Measurements from ENCODE around the gene NAV3. TPM values are rescaled to one million over a fixed set of nuclear protein-coding genes. Genes with fewer than 3 reads are reported as not detected.

Gene NAV3
- total and polyA plus RNA-seq, 4 donors = 1.6 to 12.5 (median 5.6) TPM

GRCh38 chr12:77925536-77926108, 94.9 kb downstream of the NAV3 start:
- H3K36me3 ChIP-seq (ENCODE audit: control insufficient read depth in 4 of 4, insufficient read depth in 4 of 4, low read length in 4 of 4) = no peaks in the 10 kb centered on the region
- WGBS, 2 donors = 1 to 2% methylated on average over 6 of the region's 6 CpGs
- TF ChIP-seq CTCF (IDR thresholded peaks at IDR 0.05; ENCODE audit: control extremely low read depth, extremely low read depth) = peak; percentile 34

GRCh38 chr12:77928078-77928477, 97.4 kb downstream of the NAV3 start:
- Histone ChIP-seq H3K9me3 (ENCODE audit: control insufficient read depth in 4 of 4, insufficient read depth in 3 of 4, low read length in 3 of 4) (no peaks in the 10 kb centered on the region), H3K27ac (ENCODE audit: low read depth in 1 of 2, low read length in 1 of 2) (no peak overlapping the region), H3K36me3 (ENCODE audit: control insufficient read depth in 4 of 4, insufficient read depth in 4 of 4, low read length in 4 of 4) (no peaks in the 10 kb centered on the region), H3K27me3 (ENCODE audit: control insufficient read depth in 3 of 3, insufficient read depth in 3 of 3, low read length in 2 of 3) (no peaks in the 10 kb centered on the region), H3K4me1 (ENCODE audit: control insufficient read depth in 5 of 5, insufficient read depth in 5 of 5, low read length in 5 of 5) (peaks cover 0 to 3% (median 0%) of the 10 kb centered on the region in 5 donors), H3K4me3 (no peak overlapping the region), H3K9ac (ENCODE audit: insufficient read depth in 1 of 2, low read length in 2 of 2) (no peak overlapping the region)
- no peak for TF ChIP-seq CTCF (IDR thresholded peaks at IDR 0.05; ENCODE audit: control extremely low read depth, extremely low read depth)
- WGBS, 2 donors = 88 to 91% methylated on average over 8 of the region's 8 CpGs
- no peak for DNase-seq
- ATAC-seq (ENCODE audit: insufficient read depth, low FRiP score) = no peak

More at GRCh38 chr12:77925536-77926108, 94.9 kb downstream of the NAV3 start:
- Histone ChIP-seq H3K9ac (ENCODE audit: insufficient read depth in 1 of 2, low read length in 2 of 2) (no peak overlapping the region), H3K27me3 (ENCODE audit: control insufficient read depth in 3 of 3, insufficient read depth in 3 of 3, low read length in 2 of 3) (no peaks in the 10 kb centered on the region), H3K4me3 (no peak overlapping the region), H3K9me3 (ENCODE audit: control insufficient read depth in 4 of 4, insufficient read depth in 3 of 4, low read length in 3 of 4) (no peaks in the 10 kb centered on the region), H3K27ac (ENCODE audit: low read depth in 1 of 2, low read length in 1 of 2) (no peak overlapping the region), H3K4me1 (ENCODE audit: control insufficient read depth in 5 of 5, insufficient read depth in 5 of 5, low read length in 5 of 5) (no peaks in the 10 kb centered on the region)
- ATAC-seq (ENCODE audit: insufficient read depth, low FRiP score) = peak; percentile 85
- peak; percentile 81 to 94 (median 88) for DNase-seq

- no peak overlapping the region for H3K9ac ChIP-seq (ENCODE audit: insufficient read depth in 1 of 2, low read length in 2 of 2)
- TF ChIP-seq CTCF (IDR thresholded peaks at IDR 0.05; ENCODE audit: control extremely low read depth, extremely low read depth) = no peak
These were observed 101.5 kb downstream of the NAV3 start for GRCh38 chr12:77932216-77932615.

GRCh38 chr12:77938301-77938700, 107.6 kb downstream of the NAV3 start:
- Histone ChIP-seq H3K36me3 (ENCODE audit: control insufficient read depth in 4 of 4, insufficient read depth in 4 of 4, low read length in 4 of 4) (no peaks in the 10 kb centered on the region), H3K4me3 (no peak overlapping the region), H3K27ac (ENCODE audit: low read depth in 1 of 2, low read length in 1 of 2) (no peak overlapping the region), H3K4me1 (ENCODE audit: control insufficient read depth in 5 of 5, insufficient read depth in 5 of 5, low read length in 5 of 5) (peaks cover 0 to 13% (median 7%) of the 10 kb centered on the region in 5 donors), H3K9ac (ENCODE audit: insufficient read depth in 1 of 2, low read length in 2 of 2) (no peak overlapping the region), H3K9me3 (ENCODE audit: control insufficient read depth in 4 of 4, insufficient read depth in 3 of 4, low read length in 3 of 4) (no peaks in the 10 kb centered on the region), H3K27me3 (ENCODE audit: control insufficient read depth in 3 of 3, insufficient read depth in 3 of 3, low read length in 2 of 3) (no peaks in the 10 kb centered on the region)
- ATAC-seq (ENCODE audit: insufficient read depth, low FRiP score) (no peak), DNase-seq (no peak)
- TF ChIP-seq CTCF (IDR thresholded peaks at IDR 0.05; ENCODE audit: control extremely low read depth, extremely low read depth) = no peak

More at GRCh38 chr12:77932216-77932615, 101.5 kb downstream of the NAV3 start:
- WGBS, 2 donors = 90 to 93% methylated on average over 2 of the region's 2 CpGs
- DNase-seq = no peak
- H3K27me3 ChIP-seq (ENCODE audit: control insufficient read depth in 3 of 3, insufficient read depth in 3 of 3, low read length in 2 of 3) = no peaks in the 10 kb centered on the region
- no peaks in the 10 kb centered on the region for H3K9me3 ChIP-seq (ENCODE audit: control insufficient read depth in 4 of 4, insufficient read depth in 3 of 4, low read length in 3 of 4)
- H3K4me3 ChIP-seq = no peak overlapping the region
- H3K36me3 ChIP-seq (ENCODE audit: control insufficient read depth in 4 of 4, insufficient read depth in 4 of 4, low read length in 4 of 4) = no peaks in the 10 kb centered on the region
- H3K4me1 ChIP-seq (ENCODE audit: control insufficient read depth in 5 of 5, insufficient read depth in 5 of 5, low read length in 5 of 5) = peaks cover 0 to 5% (median 0%) of the 10 kb centered on the region in 5 donors
- ATAC-seq (ENCODE audit: insufficient read depth, low FRiP score) = no peak
- H3K27ac ChIP-seq (ENCODE audit: low read depth in 1 of 2, low read length in 1 of 2) = no peak overlapping the region

All from lung (tissue), 12 donors.